HepG2 (cell line): ENCODE results near the gene FAM193A. TPM values are rescaled to one million over a fixed set of nuclear protein-coding genes. Genes with fewer than 3 reads are reported as not detected.

Experiments used
- ATAC-seq: fragments of 200-7000 bp; cut with Tn5 transposase; 3 replicates; pipeline ENCODE4 v1.9.1; 2020; ENCODE audit warnings: mild to moderate bottlenecking, moderate library complexity
- BruUV-seq: library from RNA; stranded (reverse); fragments of 400-500 nt; replicated peaks from 2 replicates; lab custom pipeline; 2021; lab: Mats Ljungman, UMichigan
- CTCF ChIA-PET: fragments of 300-600 bp; formaldehyde crosslinking; extraction: SDS; loops from one replicate; lab custom pipeline; 2021; ENCODE audit warnings: low total read pairs, inconsistent platforms, low intra/inter-chr PET ratio; lab: Yijun Ruan, JAX
- POLR2A ChIA-PET: fragments of 350-600 bp; sonication (Branson Sonifier 250); formaldehyde crosslinking; loops from one replicate; lab custom pipeline; 2020; ENCODE audit warnings: antibody characterized with exemption, inconsistent platforms; lab: Yijun Ruan, JAX
- DNase-seq: peaks from one replicate; pipeline ENCODE4 v3.0.0-alpha.2; 2015; ENCODE audit warnings: low spot score
- FAIRE-seq: peaks from 3 replicates; lab custom pipeline; 2011; peaks lifted over from hg19 to GRCh38; lab: Jason Lieb, UNC
- H2AFZ ChIP-seq: one replicate; pipeline ENCODE4 v1.6.1; 2011; ENCODE audit warnings: low read length, inconsistent platforms
- H3K27ac ChIP-seq: fragments of 300-600 bp; 3 replicates; pipeline ENCODE4 v1.8.0; 2011; ENCODE audit warnings: mixed run types, mild to moderate bottlenecking, mixed read lengths, low read length, inconsistent platforms; ENCODE audit not compliant: insufficient read depth; ENCODE audit errors: extremely low read length
- H3K27me3 ChIP-seq, 2 experiments: fragments of 200-600 bp in 1 of 2; 2 replicates in 1 of 2; 3 replicates in 1 of 2; pipeline versions ENCODE4 v1.6.0 to v1.8.0; 2011; ENCODE audit warnings: low read length in 2 of 2, mild to moderate bottlenecking in 2 of 2, moderate library complexity in 2 of 2, inconsistent platforms in 1 of 2; ENCODE audit not compliant: insufficient read depth in 2 of 2, control insufficient read depth in 1 of 2
- H3K36me3 ChIP-seq, 2 experiments: fragments of 200-600 bp in 1 of 2; replicated peaks in 1 of 2; 2 replicates in 1 of 2; 3 replicates in 1 of 2; pipeline versions ENCODE4 v1.5.1 to v1.8.0; 2011; ENCODE audit warnings: low read length in 2 of 2, inconsistent platforms in 1 of 2; ENCODE audit not compliant: insufficient read depth in 2 of 2, control insufficient read depth in 1 of 2
- H3K4me1 ChIP-seq: 2 replicates; pipeline ENCODE4 v1.5.1; 2012; ENCODE audit warnings: low read length, inconsistent platforms; ENCODE audit not compliant: insufficient read depth
- H3K4me2 ChIP-seq: 2 replicates; pipeline ENCODE4 v1.6.0; 2011; ENCODE audit warnings: low read depth, low read length, inconsistent platforms
- H3K4me3 ChIP-seq, 3 experiments: fragments of 200-600 bp in 1 of 3; sonication (generic), shearing (Covaris generic) in 1 of 3; replicated peaks in 1 of 3; 2 replicates each; pipeline ENCODE4 v1.5.1; 2011 to 2016; ENCODE audit warnings: low read length in 3 of 3, inconsistent platforms in 2 of 3, low read depth in 2 of 3, mild to moderate bottlenecking in 2 of 3, control low read depth in 1 of 3, mixed read lengths in 1 of 3; ENCODE audit not compliant: insufficient read depth in 1 of 3
- H3K79me2 ChIP-seq: one replicate; pipeline ENCODE4 v1.6.1; 2011; ENCODE audit warnings: low read length, inconsistent platforms; ENCODE audit not compliant: insufficient read depth
- H3K9ac ChIP-seq: 2 replicates; pipeline ENCODE4 v1.6.0; 2011; ENCODE audit warnings: mild to moderate bottlenecking, low read depth, low read length, inconsistent platforms; ENCODE audit not compliant: insufficient read depth
- H3K9me3 ChIP-seq: 2 replicates; pipeline ENCODE4 v1.5.1; 2012; ENCODE audit warnings: mild to moderate bottlenecking, low read length
- H4K20me1 ChIP-seq: 2 replicates; pipeline ENCODE4 v1.6.0; 2011; ENCODE audit warnings: inconsistent platforms, mild to moderate bottlenecking, low read length, moderate library complexity; ENCODE audit not compliant: insufficient read depth
- DR1 ChIP-seq: sonication (generic); formaldehyde crosslinking; IDR thresholded peaks from 2 replicates; pipeline ENCODE4 v1.8.0; 2021; ENCODE audit warnings: mild to moderate bottlenecking, missing genetic modification reagents, inconsistent platforms
- KDM5B ChIP-seq: sonication (generic); formaldehyde crosslinking; IDR thresholded peaks from 2 replicates; pipeline ENCODE4 v1.4.0; 2020; ENCODE audit warnings: missing genetic modification reagents, mild to moderate bottlenecking, borderline replicate concordance
- MAFG ChIP-seq: sonication (generic); formaldehyde crosslinking; IDR thresholded peaks from 2 replicates; pipeline ENCODE4 v1.5.1; 2020; ENCODE audit warnings: mild to moderate bottlenecking, missing genetic modification reagents
- NFKBIZ ChIP-seq: IDR thresholded peaks from 2 replicates; pipeline ENCODE4 v1.6.1; 2018; ENCODE audit warnings: missing genetic modification reagents, missing compliant biosample characterization
- NRL ChIP-seq: sonication (generic); formaldehyde crosslinking; IDR thresholded peaks from 2 replicates; pipeline ENCODE4 v1.5.0; 2020; ENCODE audit warnings: missing genetic modification reagents, mild to moderate bottlenecking, moderate library complexity, borderline replicate concordance
- TARDBP ChIP-seq: sonication (generic); formaldehyde crosslinking; IDR thresholded peaks from 2 replicates; pipeline ENCODE4 v1.8.0; 2022; ENCODE audit warnings: mild to moderate bottlenecking, missing genetic modification reagents
- TOPORS ChIP-seq: sonication (generic); formaldehyde crosslinking; IDR thresholded peaks from 2 replicates; pipeline ENCODE4 v1.8.0; 2023; ENCODE audit warnings: mild to moderate bottlenecking, missing genetic modification reagents
- ZNF207 ChIP-seq: fragments of 450-650 bp; IDR thresholded peaks from 2 replicates; pipeline ENCODE4 v1.6.1; 2016; ENCODE audit warnings: antibody characterized with exemption, borderline replicate concordance
- ZNF225 ChIP-seq: sonication (generic); formaldehyde crosslinking; IDR thresholded peaks from 2 replicates; pipeline ENCODE4 v1.4.0; 2020; ENCODE audit warnings: mild to moderate bottlenecking, missing genetic modification reagents
- WGBS: methylation state at CpG from one replicate; pipeline ENCODE4 v1.1.6; 2017; ENCODE audit warnings: low lambda C conversion rate; 5-methylcytosine and 5-hydroxymethylcytosine counted together
- in situ Hi-C: cut with HindIII; loops from 2 replicates; pipeline ENCODE4 v1.10.0; 2017; ENCODE audit warnings: low pct_unique_long_range_greater_than_20kb; ENCODE audit not compliant: extremely low pct_ligation_motif_present
- intact Hi-C: fragments of 100-400 bp; cut with micrococcal nuclease; formaldehyde crosslinking; loops from one replicate; pipeline ENCODE4 v1.10.0; 2022; ENCODE audit not compliant: unreplicated experiment
- polyA plus RNA-seq, 8 experiments: library from polyadenylated mRNA; depleted of rRNA in 3 of 8; stranded (reverse) in 7 of 8; unstranded in 1 of 8; fragments of >200 nt; fragmentation: Illumina TruSeq in 4 of 8; extraction: Trizol in 4 of 8; gene quantifications; 2 replicates each; pipeline versions ENCODE4 v1.2.1 to v1.2.3, GENCODE V29; 2011 to 2016; ENCODE audit warnings: low read depth in 4 of 8, missing spikeins in 1 of 8, mixed read lengths in 1 of 8; ENCODE audit not compliant: insufficient read depth in 1 of 8
- total RNA-seq, 5 experiments: library from RNA; depleted of rRNA; stranded (reverse); fragments of >200 nt; fragmentation: Illumina TruSeq; extraction: Trizol; gene quantifications; 2 replicates each; pipeline ENCODE4 v1.2.3, GENCODE V29; 2016; ENCODE audit warnings: low read depth in 1 of 5
- TF ChIP-seq, protein P1 (sequence below): sonication (generic); formaldehyde crosslinking; IDR thresholded peaks from 2 replicates; pipeline ENCODE4 v1.5.0; 2020; ENCODE audit warnings: missing genetic modification reagents
- TF ChIP-seq, protein P2 (sequence below): sonication (generic); formaldehyde crosslinking; IDR thresholded peaks from 2 replicates; pipeline ENCODE4 v1.5.0; 2020; ENCODE audit warnings: mild to moderate bottlenecking, missing genetic modification reagents, borderline replicate concordance

FAM193A gene
- total and polyA plus RNA-seq, 2 of the 13 experiments (the other 11 are each of a cell fraction or from before 2014, with no cell fraction given), result 5.7 to 8.7 TPM

DNA sequence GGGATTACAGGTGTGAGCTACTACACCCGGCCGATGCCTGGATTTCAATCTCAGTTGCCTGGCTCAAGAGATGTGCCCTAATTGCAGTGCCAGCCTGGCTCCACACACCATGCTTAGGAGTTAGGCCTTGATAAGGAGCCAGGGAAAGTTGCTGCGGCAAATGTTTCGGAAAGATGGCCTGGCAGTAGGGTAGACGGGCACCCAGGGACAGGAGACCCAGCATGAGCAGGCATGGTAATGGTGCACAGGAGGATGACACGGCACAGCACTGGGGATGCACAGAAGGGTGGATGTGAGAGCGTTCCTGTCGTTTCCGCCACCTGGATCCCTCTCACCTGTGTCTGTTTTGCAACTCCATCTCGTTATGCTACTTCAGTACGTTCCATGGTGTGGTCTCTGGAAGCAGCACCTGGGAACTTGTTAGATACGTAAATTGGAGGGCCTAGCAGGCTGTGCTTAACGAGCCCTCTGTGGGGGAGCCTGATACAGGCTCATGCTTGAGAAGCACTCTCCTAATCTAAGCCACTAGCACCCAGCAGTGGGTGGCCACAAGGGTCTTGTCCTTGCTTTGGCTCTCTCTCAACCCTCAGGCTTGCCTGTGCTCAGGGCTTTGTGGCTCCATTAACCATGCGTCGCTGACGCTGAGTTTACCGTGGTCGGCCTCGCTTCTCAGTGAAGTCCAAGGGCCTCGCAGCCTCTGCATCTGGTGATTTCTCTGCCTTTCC, 47.2 kb upstream of the FAM193A start:
- no TSS peak for BruUV-seq
- H3K4me3 ChIP-seq, result no peak overlapping the region
- no peak overlapping the region for H3K9ac ChIP-seq
- in situ Hi-C loops, result no loop called here
- H3K79me2 ChIP-seq, result peaks cover 80% of the 10 kb centered on the region
- H2AFZ ChIP-seq, result no peak overlapping the region
- no peak for ATAC-seq
- FAIRE-seq, result no peak
- H3K4me1 ChIP-seq, result no peaks in the 10 kb centered on the region
- DNase-seq, result no peak
- H3K9me3 ChIP-seq, result no peaks in the 10 kb centered on the region
- 97% methylated on average over 19 of the region's 20 CpGs for WGBS
- intact Hi-C loops, result no loop called here
- peaks cover 35% of the 10 kb centered on the region for H4K20me1 ChIP-seq
- no peak overlapping the region for H3K27ac ChIP-seq
- ChIA-PET POLR2A (no interaction called here), CTCF (no interaction called here)
- no peak overlapping the region for H3K4me2 ChIP-seq
- H3K27me3 ChIP-seq, result no peaks in the 10 kb centered on the region
- TF ChIP-seq NRL (0 out of 2 replicates have a peak, but pooled peaks have one; percentile 39), KDM5B (CRISPR knock-in tag) (no peak)
- peaks cover 14 to 50% of the 10 kb centered on the region in 2 experiments; a peak in 4 of 5 replicates for H3K36me3 ChIP-seq

DNA sequence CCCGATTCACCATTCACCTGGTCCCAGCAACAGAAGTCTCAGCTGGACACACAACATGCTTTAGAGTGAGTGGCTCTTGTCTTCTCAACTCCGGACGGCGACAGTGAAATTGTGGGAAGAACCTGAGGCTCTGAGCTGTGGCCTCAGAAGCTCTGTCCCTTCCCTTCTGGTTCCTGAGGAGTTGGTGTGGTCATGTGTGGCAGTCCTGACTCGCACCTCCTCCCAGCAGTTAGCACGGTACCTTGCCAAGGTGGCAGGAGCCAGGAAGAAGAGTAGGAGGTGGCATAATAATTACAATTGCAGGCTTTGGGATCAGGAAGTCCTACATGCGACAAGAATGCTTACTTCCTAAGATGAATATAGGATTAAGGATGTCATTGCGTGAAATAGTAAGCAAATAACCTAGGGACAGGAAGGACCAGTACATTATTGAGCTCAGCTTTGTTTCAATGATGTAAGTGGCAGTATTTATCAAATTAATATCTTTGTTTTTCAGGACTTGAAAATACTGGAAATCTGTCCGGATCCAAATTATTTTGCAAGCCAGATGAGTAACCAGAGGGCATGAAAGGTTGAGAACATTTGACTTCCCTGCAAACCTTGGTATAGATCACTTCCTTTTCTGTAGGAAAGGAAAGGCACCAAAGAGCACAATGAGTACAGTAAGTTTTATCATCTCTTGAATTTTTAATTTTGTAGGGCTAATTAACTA, 46.5 kb upstream of the FAM193A start:
- WGBS, result 93% methylated on average over 9 of the region's 9 CpGs
- DNase-seq (no peak), ATAC-seq (no peak), FAIRE-seq (no peak)
- Histone ChIP-seq H3K4me1 (peaks cover 3% of the 10 kb centered on the region), H4K20me1 (peaks cover 27% of the 10 kb centered on the region), H3K27ac (no peak overlapping the region), H2AFZ (no peak overlapping the region), H3K4me2 (no peak overlapping the region), H3K4me3 (no peak overlapping the region), H3K79me2 (peaks cover 72% of the 10 kb centered on the region), H3K9me3 (no peaks in the 10 kb centered on the region), H3K9ac (no peak overlapping the region), H3K27me3 (no peaks in the 10 kb centered on the region), H3K36me3 (peaks cover 14 to 51% of the 10 kb centered on the region in 2 experiments; a peak in 4 of 5 replicates)
- intact Hi-C loops (no loop called here), in situ Hi-C loops (no loop called here)
- CTCF ChIA-PET, result no interaction called here
- POLR2A ChIA-PET, result no interaction called here
- BruUV-seq, result no TSS peak
- TF ChIP-seq, protein P1, sequence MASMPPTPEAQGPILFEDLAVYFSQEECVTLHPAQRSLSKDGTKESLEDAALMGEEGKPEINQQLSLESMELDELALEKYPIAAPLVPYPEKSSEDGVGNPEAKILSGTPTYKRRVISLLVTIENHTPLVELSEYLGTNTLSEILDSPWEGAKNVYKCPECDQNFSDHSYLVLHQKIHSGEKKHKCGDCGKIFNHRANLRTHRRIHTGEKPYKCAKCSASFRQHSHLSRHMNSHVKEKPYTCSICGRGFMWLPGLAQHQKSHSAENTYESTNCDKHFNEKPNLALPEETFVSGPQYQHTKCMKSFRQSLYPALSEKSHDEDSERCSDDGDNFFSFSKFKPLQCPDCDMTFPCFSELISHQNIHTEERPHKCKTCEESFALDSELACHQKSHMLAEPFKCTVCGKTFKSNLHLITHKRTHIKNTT (CRISPR knock-in tag), result no peak
- no peak for TF ChIP-seq NFKBIZ (CRISPR knock-in tag)
- TF ChIP-seq TOPORS (CRISPR knock-in tag), result no peak
- no peak for TF ChIP-seq TARDBP (CRISPR knock-in tag)
- TF ChIP-seq, protein P2, sequence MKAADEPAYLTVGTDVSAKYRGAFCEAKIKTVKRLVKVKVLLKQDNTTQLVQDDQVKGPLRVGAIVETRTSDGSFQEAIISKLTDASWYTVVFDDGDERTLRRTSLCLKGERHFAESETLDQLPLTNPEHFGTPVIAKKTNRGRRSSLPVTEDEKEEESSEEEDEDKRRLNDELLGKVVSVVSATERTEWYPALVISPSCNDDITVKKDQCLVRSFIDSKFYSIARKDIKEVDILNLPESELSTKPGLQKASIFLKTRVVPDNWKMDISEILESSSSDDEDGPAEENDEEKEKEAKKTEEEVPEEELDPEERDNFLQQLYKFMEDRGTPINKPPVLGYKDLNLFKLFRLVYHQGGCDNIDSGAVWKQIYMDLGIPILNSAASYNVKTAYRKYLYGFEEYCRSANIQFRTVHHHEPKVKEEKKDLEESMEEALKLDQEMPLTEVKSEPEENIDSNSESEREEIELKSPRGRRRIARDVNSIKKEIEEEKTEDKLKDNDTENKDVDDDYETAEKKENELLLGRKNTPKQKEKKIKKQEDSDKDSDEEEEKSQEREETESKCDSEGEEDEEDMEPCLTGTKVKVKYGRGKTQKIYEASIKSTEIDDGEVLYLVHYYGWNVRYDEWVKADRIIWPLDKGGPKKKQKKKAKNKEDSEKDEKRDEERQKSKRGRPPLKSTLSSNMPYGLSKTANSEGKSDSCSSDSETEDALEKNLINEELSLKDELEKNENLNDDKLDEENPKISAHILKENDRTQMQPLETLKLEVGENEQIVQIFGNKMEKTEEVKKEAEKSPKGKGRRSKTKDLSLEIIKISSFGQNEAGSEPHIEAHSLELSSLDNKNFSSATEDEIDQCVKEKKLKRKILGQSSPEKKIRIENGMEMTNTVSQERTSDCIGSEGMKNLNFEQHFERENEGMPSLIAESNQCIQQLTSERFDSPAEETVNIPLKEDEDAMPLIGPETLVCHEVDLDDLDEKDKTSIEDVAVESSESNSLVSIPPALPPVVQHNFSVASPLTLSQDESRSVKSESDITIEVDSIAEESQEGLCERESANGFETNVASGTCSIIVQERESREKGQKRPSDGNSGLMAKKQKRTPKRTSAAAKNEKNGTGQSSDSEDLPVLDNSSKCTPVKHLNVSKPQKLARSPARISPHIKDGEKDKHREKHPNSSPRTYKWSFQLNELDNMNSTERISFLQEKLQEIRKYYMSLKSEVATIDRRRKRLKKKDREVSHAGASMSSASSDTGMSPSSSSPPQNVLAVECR (CRISPR knock-in tag), result no peak
- TF ChIP-seq DR1 (CRISPR knock-in tag), result no peak
- TF ChIP-seq ZNF207, result no peak
- TF ChIP-seq MAFG, result no peak
- no peak for TF ChIP-seq ZNF225
